Adrenal gland (tissue), 5 donors: Measurements from ENCODE around the gene NOXA1.

ENCODE experiments used
- CTCF ChIP-seq, 6 experiments: fragments of 450-650 bp in 4 of 6; fragments of 200-600 bp in 2 of 6; sonication (generic) in 1 of 6; IDR thresholded peaks; 1 replicate in 5 of 6; 2 replicates in 1 of 6; pipeline versions ENCODE4 v1.5.1 to v1.8.0; 2016 to 2021; ENCODE audit warnings: antibody characterized with exemption in 6 of 6, mild to moderate bottlenecking in 2 of 6, moderate library complexity in 1 of 6
- POLR2A ChIP-seq, 2 donors: fragments of 450-650 bp; IDR thresholded peaks; one replicate each; pipeline ENCODE4 v1.6.1; 2017; ENCODE audit warnings: antibody characterized with exemption in 2 of 2, mild to moderate bottlenecking in 2 of 2, moderate library complexity in 1 of 2
- donor health status: DM: no; HTN: no; CAD: no.

- no peak for TF ChIP-seq CTCF (IDR thresholded peaks at IDR 0.05)
- no peak for TF ChIP-seq POLR2A (IDR thresholded peaks at IDR 0.05)
Observed at GRCh38 chr9:137460363-137461315, 37.4 kb downstream of the NOXA1 start.
